H1 (cell line): ENCODE results near the gene FAM131A. TPM values are rescaled to one million over a fixed set of nuclear protein-coding genes. Genes with fewer than 3 reads are reported as not detected.

ENCODE experiments used
- CTCF ChIA-PET: fragments of 300-600 bp; sonication (Branson Sonifier 250); formaldehyde crosslinking; loops from one replicate; lab custom pipeline; 2021; ENCODE audit not compliant: partially characterized antibody; lab: Charles Lee
- POLR2A ChIA-PET: fragments of 300-600 bp; sonication (Branson Sonifier 250); formaldehyde crosslinking; loops from one replicate; lab custom pipeline; 2021; ENCODE audit warnings: inconsistent platforms; ENCODE audit not compliant: partially characterized antibody; lab: Charles Lee
- DNase-seq, 2 experiments: peaks; one replicate each; pipeline versions ENCODE4 v3.0.0 to v3.0.0-alpha.2; 2010 to 2022; ENCODE audit warnings: low spot score in 2 of 2, low read depth in 1 of 2, mixed read lengths in 1 of 2
- FAIRE-seq: peaks from 2 replicates; lab custom pipeline; 2011; peaks lifted over from hg19 to GRCh38; lab: Jason Lieb, UNC
- H2AFZ ChIP-seq: 2 replicates; pipeline ENCODE4 v1.8.1; 2012; ENCODE audit warnings: low read length, inconsistent platforms
- H2AK5ac ChIP-seq: 2 replicates; pipeline ENCODE4 v1.6.1; 2013; ENCODE audit warnings: low read depth, low read length
- H2BK120ac ChIP-seq: replicated peaks from 2 replicates; pipeline ENCODE3; 2013; ENCODE audit warnings: low read depth, low read length, inconsistent platforms
- H2BK12ac ChIP-seq: 2 replicates; pipeline ENCODE4 v1.6.1; 2013; ENCODE audit warnings: low read depth, low read length
- H2BK15ac ChIP-seq: 2 replicates; pipeline ENCODE4 v1.6.1; 2013; ENCODE audit warnings: low read length
- H2BK20ac ChIP-seq: 2 replicates; pipeline ENCODE4 v1.6.1; 2013; ENCODE audit warnings: low read length
- H2BK5ac ChIP-seq: 2 replicates; pipeline ENCODE4 v1.6.1; 2013; ENCODE audit warnings: low read depth, low read length
- H3K14ac ChIP-seq: 2 replicates; pipeline ENCODE4 v1.6.1; 2013; ENCODE audit warnings: inconsistent platforms; ENCODE audit not compliant: insufficient read length
- H3K18ac ChIP-seq: 2 replicates; pipeline ENCODE4 v1.6.1; 2013; ENCODE audit warnings: low read length; ENCODE audit errors: extremely low read depth
- H3K23ac ChIP-seq: 2 replicates; pipeline ENCODE4 v1.6.1; 2013; ENCODE audit warnings: inconsistent platforms; ENCODE audit not compliant: insufficient read length
- H3K23me2 ChIP-seq: 2 replicates; pipeline ENCODE4 v1.6.1; 2013; ENCODE audit warnings: low read depth, low read length
- H3K27ac ChIP-seq: 2 replicates; pipeline ENCODE4 v1.6.1; 2011; ENCODE audit warnings: low read depth, low read length, inconsistent platforms
- H3K27me3 ChIP-seq, 4 experiments: replicated peaks in 1 of 4; 1 replicate in 1 of 4; 2 replicates in 3 of 4; pipeline versions ENCODE4 v1.6.1 to v1.8.1; 2011 to 2013; ENCODE audit warnings: low read length in 3 of 4, mild to moderate bottlenecking in 3 of 4, inconsistent platforms in 2 of 4, mixed read lengths in 2 of 4, moderate library complexity in 1 of 4; ENCODE audit not compliant: control insufficient read depth in 3 of 4, insufficient read depth in 3 of 4; ENCODE audit errors: extremely low read depth in 1 of 4
- H3K36me3 ChIP-seq, 4 experiments: 2 replicates each; pipeline versions ENCODE4 v1.6.1 to v1.8.1; 2011 to 2013; ENCODE audit warnings: mild to moderate bottlenecking in 4 of 4, low read length in 3 of 4, moderate library complexity in 2 of 4, control low read depth in 1 of 4, inconsistent platforms in 1 of 4; ENCODE audit not compliant: insufficient read depth in 4 of 4, control insufficient read depth in 2 of 4
- H3K4ac ChIP-seq: replicated peaks from 2 replicates; pipeline ENCODE3; 2013; ENCODE audit warnings: low read length, low read depth, mixed read lengths, inconsistent platforms; ENCODE audit not compliant: insufficient read length
- H3K4me1 ChIP-seq, 4 experiments: replicated peaks in 1 of 4; 1 replicate in 1 of 4; 2 replicates in 3 of 4; pipeline versions ENCODE4 v1.6.1 to v1.8.1; 2011 to 2013; ENCODE audit warnings: low read length in 3 of 4, inconsistent platforms in 2 of 4, mixed read lengths in 1 of 4; ENCODE audit not compliant: insufficient read depth in 4 of 4, control insufficient read depth in 3 of 4
- H3K4me2 ChIP-seq, 2 experiments: 2 replicates each; pipeline versions ENCODE4 v1.6.1 to v1.8.1; 2011 to 2013; ENCODE audit warnings: low read depth in 2 of 2, low read length in 2 of 2, control low read depth in 1 of 2, inconsistent platforms in 1 of 2, mild to moderate bottlenecking in 1 of 2; ENCODE audit not compliant: insufficient read depth in 1 of 2
- H3K4me3 ChIP-seq, 4 experiments: fragments of 200-600, 300-600 bp in 1 of 4; sonication (generic), shearing (Covaris generic), sonication (Bioruptor Twin) in 1 of 4; 2 replicates each; pipeline versions ENCODE4 v1.5.1 to v1.8.1; 2011 to 2016; ENCODE audit warnings: low read length in 4 of 4, low read depth in 3 of 4, control low read depth in 2 of 4, inconsistent platforms in 2 of 4, mild to moderate bottlenecking in 2 of 4, mixed read lengths in 1 of 4, moderate library complexity in 1 of 4; ENCODE audit not compliant: insufficient read depth in 2 of 4; ENCODE audit errors: extremely low read depth in 1 of 4
- H3K56ac ChIP-seq: replicated peaks from 2 replicates; pipeline ENCODE3; 2013; ENCODE audit warnings: low read depth, mild to moderate bottlenecking, mixed read lengths, low read length, inconsistent platforms; ENCODE audit not compliant: insufficient read length
- H3K79me1 ChIP-seq: 2 replicates; pipeline ENCODE4 v1.6.1; 2013; ENCODE audit warnings: low read depth, low read length, control low read depth
- H3K79me2 ChIP-seq, 2 experiments: 2 replicates each; pipeline versions ENCODE4 v1.6.1 to v1.8.1; 2012 to 2013; ENCODE audit warnings: low read length in 2 of 2, mild to moderate bottlenecking in 2 of 2, inconsistent platforms in 1 of 2; ENCODE audit not compliant: insufficient read depth in 2 of 2, control insufficient read depth in 1 of 2
- H3K9ac ChIP-seq, 4 experiments: replicated peaks in 1 of 4; 1 replicate in 1 of 4; 2 replicates in 3 of 4; pipeline versions ENCODE4 v1.6.1 to v1.8.1; 2011 to 2013; ENCODE audit warnings: low read depth in 3 of 4, low read length in 3 of 4, control low read depth in 2 of 4, mild to moderate bottlenecking in 2 of 4, moderate library complexity in 2 of 4, inconsistent platforms in 1 of 4; ENCODE audit errors: extremely low read depth in 1 of 4
- H3K9me3 ChIP-seq, 2 experiments: 2 replicates each; pipeline versions ENCODE4 v1.6.1 to v1.8.1; 2012 to 2013; ENCODE audit warnings: mild to moderate bottlenecking in 2 of 2, moderate library complexity in 2 of 2, control low read depth in 1 of 2, inconsistent platforms in 1 of 2, low read depth in 1 of 2, low read length in 1 of 2, mixed read lengths in 1 of 2; ENCODE audit not compliant: insufficient read depth in 2 of 2
- H4K20me1 ChIP-seq, 2 experiments: replicated peaks in 1 of 2; 2 replicates each; pipeline versions ENCODE3 to v1.8.1; 2011 to 2013; ENCODE audit warnings: inconsistent platforms in 2 of 2, low read length in 2 of 2, mild to moderate bottlenecking in 1 of 2; ENCODE audit not compliant: insufficient read depth in 2 of 2, control insufficient read depth in 1 of 2
- H4K5ac ChIP-seq: 2 replicates; pipeline ENCODE4 v1.6.1; 2013; ENCODE audit warnings: low read length, low read depth, mixed read lengths, inconsistent platforms; ENCODE audit not compliant: insufficient read length
- H4K8ac ChIP-seq: 2 replicates; pipeline ENCODE4 v1.8.0; 2013; ENCODE audit warnings: mild to moderate bottlenecking, moderate library complexity, low read length, inconsistent platforms; ENCODE audit not compliant: insufficient read depth; ENCODE audit errors: extremely low read depth
- H4K91ac ChIP-seq: replicated peaks from 2 replicates; pipeline ENCODE3; 2013; ENCODE audit warnings: low read length, mixed read lengths, inconsistent platforms; ENCODE audit not compliant: insufficient read length
- ASH2L ChIP-seq: fragments of 200-600, 300-600 bp; sonication (generic); IDR thresholded peaks from one replicate; pipeline ENCODE4 v1.7.1; 2017; ENCODE audit warnings: low read length
- BRCA1 ChIP-seq: IDR thresholded peaks from 2 replicates; pipeline ENCODE4 v1.6.1; 2012; ENCODE audit warnings: low read depth, low read length, improper control_type of control experiment
- CBX5 ChIP-seq: fragments of 300-800, 300-1000 bp; sonication (generic); IDR thresholded peaks from 2 replicates; pipeline ENCODE4 v1.7.1; 2016; ENCODE audit warnings: antibody characterized with exemption, low read length, low read depth
- CHD2 ChIP-seq: IDR thresholded peaks from 2 replicates; pipeline ENCODE4 v1.6.1; 2012; ENCODE audit warnings: low read length, improper control_type of control experiment
- E2F6 ChIP-seq: IDR thresholded peaks from 2 replicates; pipeline ENCODE4 v1.6.1; 2012; ENCODE audit warnings: inconsistent platforms
- EZH2 ChIP-seq: fragments of 200-600 bp; sonication (generic); IDR thresholded peaks from 2 replicates; pipeline ENCODE4 v1.7.1; 2012; ENCODE audit warnings: low read depth, mild to moderate bottlenecking, moderate library complexity, low read length, inconsistent platforms; ENCODE audit not compliant: severe bottlenecking
- GTF2F1 ChIP-seq: IDR thresholded peaks from 2 replicates; pipeline ENCODE4 v1.6.1; 2012; ENCODE audit warnings: low read depth, low read length, improper control_type of control experiment, borderline replicate concordance
- KDM1A ChIP-seq: fragments of 200-600, 300-600 bp; sonication (generic); IDR thresholded peaks from 2 replicates; pipeline ENCODE4 v1.7.1; 2016; ENCODE audit warnings: mild to moderate bottlenecking, low read length, borderline replicate concordance
- NANOG ChIP-seq: IDR thresholded peaks from 2 replicates; pipeline ENCODE4 v1.6.1; 2011; ENCODE audit warnings: low read length, low read depth, mild to moderate bottlenecking, inconsistent platforms; ENCODE audit not compliant: insufficient read depth, poor library complexity, severe bottlenecking
- SIN3A ChIP-seq, 2 experiments: IDR thresholded peaks in 1 of 2; conservative IDR thresholded peaks in 1 of 2; 2 replicates each; pipeline ENCODE4 v1.6.1; 2011 to 2012; ENCODE audit warnings: low read length in 2 of 2, improper control_type of control experiment in 1 of 2, low read depth in 1 of 2, mild to moderate bottlenecking in 1 of 2
- TCF12 ChIP-seq: IDR thresholded peaks from 2 replicates; pipeline ENCODE4 v1.6.1; 2011; ENCODE audit warnings: low read depth, mild to moderate bottlenecking, low read length
- WGBS, 2 experiments: shearing (Covaris generic) in 1 of 2; methylation state at CpG; one replicate each; pipeline versions ENCODE4 v1.1.6 to v1.1.7; 2013 to 2015; ENCODE audit warnings: low lambda C conversion rate in 2 of 2, mixed read lengths in 2 of 2, inconsistent platforms in 1 of 2, low coverage in 1 of 2, missing lambda C conversion rate in 1 of 2; ENCODE audit not compliant: insufficient replicate concordance in 2 of 2, insufficient coverage in 1 of 2, insufficient read length in 1 of 2; ENCODE audit errors: extremely low coverage in 1 of 2, missing lambda C conversion rate in 1 of 2; 5-methylcytosine and 5-hydroxymethylcytosine counted together
- polyA plus RNA-seq, 7 experiments: library from polyadenylated mRNA; depleted of rRNA in 3 of 7; stranded (reverse) in 5 of 7; unstranded in 2 of 7; fragments of >200 nt in 5 of 7; fragments of 200-250 nt in 2 of 7; gene quantifications; 1 replicate in 5 of 7; 2 replicates in 1 of 7; 4 replicates in 1 of 7; pipeline versions ENCODE4 v1.2.1 to v1.2.3, GENCODE V29; 2011 to 2013; ENCODE audit warnings: missing spikeins in 2 of 7, mixed read lengths in 2 of 7
- total RNA-seq: library from RNA; stranded (reverse); fragmentation: NEBNext Ultra II Directional; extraction: Animal tissue kit (Norgen Biotek cat#: 25700); gene quantifications from 2 replicates; pipeline ENCODE4 v1.2.1, GENCODE V29; 2021

Gene FAM131A
- total and polyA plus RNA-seq, 2 of the 8 experiments (the other 6 are each of a cell fraction or from before 2014, with no cell fraction given), result 16.0 to 21.9 TPM

- peaks cover 0 to 7% (median 3%) of the 10 kb centered on the region in 4 experiments; a peak in 2 of 7 replicates for H3K4me1 ChIP-seq
- no peak overlapping the region for H2BK20ac ChIP-seq
- CTCF ChIA-PET, result interaction anchor here (0.5 to 6.8 kb wide), 23 partner anchors 8 to 677 kb away, joined by 3 to 49 read pairs (median 4); partner anchors contain the start of genes CLCN2, FAM131A and POLR2H
- H4K5ac ChIP-seq, result no peak overlapping the region
- no peak for DNase-seq
- H3K79me2 ChIP-seq, result no peaks in the 10 kb centered on the region
- no peak overlapping the region for H3K14ac ChIP-seq
- no peaks in the 10 kb centered on the region for H3K79me1 ChIP-seq
- no peak overlapping the region for H4K8ac ChIP-seq
- H2BK120ac ChIP-seq, result no peak overlapping the region
- H2AFZ ChIP-seq, result no peak overlapping the region
- no peak overlapping the region for H3K23ac ChIP-seq
- H3K18ac ChIP-seq, result no peak overlapping the region
- H3K4me2 ChIP-seq, result no peak overlapping the region
- WGBS, 2 experiments, result 90% methylated on average over 11 of the region's 11 CpGs; no CpG with 5 or more reads in 1 of the 2 experiments
- H3K27me3 ChIP-seq, result no peaks in the 10 kb centered on the region
- no peaks in the 10 kb centered on the region for H3K9me3 ChIP-seq
- no peak overlapping the region for H3K27ac ChIP-seq
- no peak overlapping the region for H3K56ac ChIP-seq
- H2BK5ac ChIP-seq, result no peak overlapping the region
- 0 out of 2 replicates have a peak overlapping the region, but pooled peaks have one; percentile 27 for H2BK12ac ChIP-seq
- no peak overlapping the region for H3K9ac ChIP-seq
- no peak overlapping the region for H2AK5ac ChIP-seq
- FAIRE-seq, result no peak
- peaks cover 7 to 42% (median 26%) of the 10 kb centered on the region in 4 experiments; a peak in 7 of 8 replicates for H3K36me3 ChIP-seq
- H3K4me3 ChIP-seq, result no peak overlapping the region
- POLR2A ChIA-PET, result interaction anchor here (1.0 to 3.6 kb wide), 9 partner anchors 8 to 38 kb away, joined by 3 to 23 read pairs (median 7); partner anchors contain the start of genes CLCN2, FAM131A and POLR2H
- H3K4ac ChIP-seq, result no peak overlapping the region
- H4K20me1 ChIP-seq, result peaks cover under 1 to 8% of the 10 kb centered on the region in 2 experiments
- no peak overlapping the region for H2BK15ac ChIP-seq
- no peaks in the 10 kb centered on the region for H3K23me2 ChIP-seq
- no peak overlapping the region for H4K91ac ChIP-seq
- TF ChIP-seq CHD2 (no peak), ASH2L (no peak), EZH2 (no peak), BRCA1 (no peak), E2F6 (no peak), TCF12 (no peak), SIN3A (conservative IDR thresholded peaks at IDR 0.05 in 1 of 2, IDR thresholded peaks at IDR 0.05 in 1 of 2; ENCODE audit: low read depth in 1 of 2, low read length in 2 of 2) (no peak), CBX5 (no peak), NANOG (no peak), GTF2F1 (no peak), KDM1A (no peak)
Measured at GRCh38 chr3:184353546-184353941, 16.1 kb downstream of the FAM131A start.
